ENCODE results near the gene LRRTM4. TPM values are rescaled to one million over a fixed set of nuclear protein-coding genes. Genes with fewer than 3 reads are reported as not detected.

LRRTM4 gene
- total RNA-seq, 1 experiment from 2014 or later = 0.23 TPM

DNA sequence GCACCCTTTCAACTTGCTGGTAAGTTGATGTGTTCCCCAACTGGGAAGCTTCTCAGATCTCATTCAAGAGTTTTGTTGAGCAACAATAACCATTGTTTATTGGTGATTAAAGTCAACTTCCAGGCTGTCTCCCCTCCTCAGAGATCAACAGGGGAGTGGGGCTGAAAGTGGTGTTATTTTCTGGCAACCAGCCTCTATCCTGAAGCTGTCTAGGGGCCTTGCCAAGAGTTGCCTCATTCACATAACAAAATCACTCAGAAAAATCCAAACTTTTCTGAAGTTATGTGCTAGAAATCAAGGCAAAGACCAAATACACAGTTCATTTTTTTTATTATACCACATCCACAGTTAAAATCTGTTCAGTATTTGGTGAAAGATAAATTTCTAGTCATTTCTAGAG is 788.4 kb downstream of the LRRTM4 start:
- Histone ChIP-seq H3K4me1 (ENCODE audit: control insufficient read depth, insufficient read depth, low read length) (no peaks in the 10 kb centered on the region), H3K27ac (ENCODE audit: low read length) (no peak overlapping the region), H3K27me3 (ENCODE audit: control insufficient read depth, insufficient read depth, low read length) (no peaks in the 10 kb centered on the region), H3K4me3 (ENCODE audit: low read depth in 2 of 2, low read length in 2 of 2) (no peak overlapping the region), H3K36me3 (ENCODE audit: control insufficient read depth, insufficient read depth, low read length) (no peaks in the 10 kb centered on the region), H3K9me3 (ENCODE audit: control insufficient read depth, insufficient read depth, low read depth, low read length) (no peaks in the 10 kb centered on the region)
- BruUV-seq (replicated peaks) = no TSS peak
- in situ Hi-C loops (cut with HindIII; ENCODE audit: low pct_unique_long_range_greater_than_20kb, low sequenced_read_pairs) (no loop called here), intact Hi-C loops (cut with micrococcal nuclease; ENCODE audit: unreplicated experiment) (no loop called here)
- POLR2A ChIA-PET = no interaction called here
- TF ChIP-seq TCF7L2 (IDR thresholded peaks at IDR 0.05; ENCODE audit: low read depth, low read length) (no peak), POLR2AphosphoS5 (IDR thresholded peaks at IDR 0.05; ENCODE audit: low read depth, low read length) (no peak), SIN3A (IDR thresholded peaks at IDR 0.05; ENCODE audit: borderline replicate concordance, insufficient read depth, low read depth, low read length) (no peak)
- TF ChIP-seq, protein P1, sequence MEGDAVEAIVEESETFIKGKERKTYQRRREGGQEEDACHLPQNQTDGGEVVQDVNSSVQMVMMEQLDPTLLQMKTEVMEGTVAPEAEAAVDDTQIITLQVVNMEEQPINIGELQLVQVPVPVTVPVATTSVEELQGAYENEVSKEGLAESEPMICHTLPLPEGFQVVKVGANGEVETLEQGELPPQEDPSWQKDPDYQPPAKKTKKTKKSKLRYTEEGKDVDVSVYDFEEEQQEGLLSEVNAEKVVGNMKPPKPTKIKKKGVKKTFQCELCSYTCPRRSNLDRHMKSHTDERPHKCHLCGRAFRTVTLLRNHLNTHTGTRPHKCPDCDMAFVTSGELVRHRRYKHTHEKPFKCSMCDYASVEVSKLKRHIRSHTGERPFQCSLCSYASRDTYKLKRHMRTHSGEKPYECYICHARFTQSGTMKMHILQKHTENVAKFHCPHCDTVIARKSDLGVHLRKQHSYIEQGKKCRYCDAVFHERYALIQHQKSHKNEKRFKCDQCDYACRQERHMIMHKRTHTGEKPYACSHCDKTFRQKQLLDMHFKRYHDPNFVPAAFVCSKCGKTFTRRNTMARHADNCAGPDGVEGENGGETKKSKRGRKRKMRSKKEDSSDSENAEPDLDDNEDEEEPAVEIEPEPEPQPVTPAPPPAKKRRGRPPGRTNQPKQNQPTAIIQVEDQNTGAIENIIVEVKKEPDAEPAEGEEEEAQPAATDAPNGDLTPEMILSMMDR (IDR thresholded peaks at IDR 0.05) = no peak
- TF ChIP-seq, protein P2, sequence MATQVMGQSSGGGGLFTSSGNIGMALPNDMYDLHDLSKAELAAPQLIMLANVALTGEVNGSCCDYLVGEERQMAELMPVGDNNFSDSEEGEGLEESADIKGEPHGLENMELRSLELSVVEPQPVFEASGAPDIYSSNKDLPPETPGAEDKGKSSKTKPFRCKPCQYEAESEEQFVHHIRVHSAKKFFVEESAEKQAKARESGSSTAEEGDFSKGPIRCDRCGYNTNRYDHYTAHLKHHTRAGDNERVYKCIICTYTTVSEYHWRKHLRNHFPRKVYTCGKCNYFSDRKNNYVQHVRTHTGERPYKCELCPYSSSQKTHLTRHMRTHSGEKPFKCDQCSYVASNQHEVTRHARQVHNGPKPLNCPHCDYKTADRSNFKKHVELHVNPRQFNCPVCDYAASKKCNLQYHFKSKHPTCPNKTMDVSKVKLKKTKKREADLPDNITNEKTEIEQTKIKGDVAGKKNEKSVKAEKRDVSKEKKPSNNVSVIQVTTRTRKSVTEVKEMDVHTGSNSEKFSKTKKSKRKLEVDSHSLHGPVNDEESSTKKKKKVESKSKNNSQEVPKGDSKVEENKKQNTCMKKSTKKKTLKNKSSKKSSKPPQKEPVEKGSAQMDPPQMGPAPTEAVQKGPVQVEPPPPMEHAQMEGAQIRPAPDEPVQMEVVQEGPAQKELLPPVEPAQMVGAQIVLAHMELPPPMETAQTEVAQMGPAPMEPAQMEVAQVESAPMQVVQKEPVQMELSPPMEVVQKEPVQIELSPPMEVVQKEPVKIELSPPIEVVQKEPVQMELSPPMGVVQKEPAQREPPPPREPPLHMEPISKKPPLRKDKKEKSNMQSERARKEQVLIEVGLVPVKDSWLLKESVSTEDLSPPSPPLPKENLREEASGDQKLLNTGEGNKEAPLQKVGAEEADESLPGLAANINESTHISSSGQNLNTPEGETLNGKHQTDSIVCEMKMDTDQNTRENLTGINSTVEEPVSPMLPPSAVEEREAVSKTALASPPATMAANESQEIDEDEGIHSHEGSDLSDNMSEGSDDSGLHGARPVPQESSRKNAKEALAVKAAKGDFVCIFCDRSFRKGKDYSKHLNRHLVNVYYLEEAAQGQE (IDR thresholded peaks at IDR 0.05; ENCODE audit: insufficient read depth in 1 of 2, low read depth in 2 of 2, low read length in 1 of 2) = no peak
- no peak for DNase-seq (ENCODE audit: low read depth, low spot score)
- CTCF ChIA-PET = no interaction called here
- ATAC-seq = no peak

DNA sequence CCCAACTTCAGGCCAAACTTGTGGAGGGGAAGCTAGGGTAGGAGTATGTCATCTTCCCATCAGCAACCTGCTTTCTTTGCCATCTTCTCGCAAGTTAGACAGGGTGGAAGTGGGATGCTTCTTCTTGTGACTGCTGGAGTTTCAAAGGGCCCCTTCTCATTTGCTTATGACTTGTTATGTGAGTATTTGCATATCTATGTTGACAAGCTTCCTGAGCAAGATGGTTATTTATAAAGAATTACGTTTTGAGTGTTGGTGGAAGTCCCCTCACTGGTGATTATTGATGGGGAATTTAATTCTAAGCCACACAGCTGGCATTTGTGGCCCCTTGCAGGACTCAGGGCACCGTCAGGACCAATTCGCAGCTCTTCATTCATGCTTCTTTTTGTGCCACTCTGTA is 791.0 kb downstream of the LRRTM4 start:
- no peak overlapping the region for H3K4me3 ChIP-seq (ENCODE audit: low read depth in 2 of 2, low read length in 2 of 2)
- H3K9me3 ChIP-seq (ENCODE audit: control insufficient read depth, insufficient read depth, low read depth, low read length) = no peaks in the 10 kb centered on the region
- no peaks in the 10 kb centered on the region for H3K4me1 ChIP-seq (ENCODE audit: control insufficient read depth, insufficient read depth, low read length)
- no peak overlapping the region for H3K27ac ChIP-seq (ENCODE audit: low read length)
- no peaks in the 10 kb centered on the region for H3K36me3 ChIP-seq (ENCODE audit: control insufficient read depth, insufficient read depth, low read length)
- ATAC-seq (no peak), DNase-seq (ENCODE audit: low read depth, low spot score) (no peak)
- TF ChIP-seq SIN3A (IDR thresholded peaks at IDR 0.05; ENCODE audit: borderline replicate concordance, insufficient read depth, low read depth, low read length) (no peak), TCF7L2 (IDR thresholded peaks at IDR 0.05; ENCODE audit: low read depth, low read length) (no peak)
- TF ChIP-seq, protein P1 (IDR thresholded peaks at IDR 0.05) = no peak
- TF ChIP-seq, protein P2 (IDR thresholded peaks at IDR 0.05; ENCODE audit: insufficient read depth in 1 of 2, low read depth in 2 of 2, low read length in 1 of 2) = no peak
- ChIA-PET CTCF (no interaction called here), POLR2A (no interaction called here)
- in situ Hi-C loops (cut with HindIII; ENCODE audit: low pct_unique_long_range_greater_than_20kb, low sequenced_read_pairs) = no loop called here
- intact Hi-C loops (cut with micrococcal nuclease; ENCODE audit: unreplicated experiment) = no loop called here
- BruUV-seq (replicated peaks) = no TSS peak
- H3K27me3 ChIP-seq (ENCODE audit: control insufficient read depth, insufficient read depth, low read length) = no peaks in the 10 kb centered on the region
